B cell (primary cell): ENCODE measurements around the gene ACAD8. TPM values are rescaled to one million over a fixed set of nuclear protein-coding genes. Genes with fewer than 3 reads are reported as not detected.

Experiments used
- ATAC-seq: fragments of 200-7000 bp; cut with Tn5 transposase; one replicate; pipeline ENCODE4 v1.10.0; 2021; ENCODE audit warnings: low read depth, mild to moderate bottlenecking, moderate number of reproducible peaks, moderate library complexity
- CTCF ChIA-PET: fragments of 350-600 bp; sonication (Branson Sonifier 250); formaldehyde crosslinking; loops from one replicate; lab custom pipeline; 2021; ENCODE audit warnings: antibody characterized with exemption, inconsistent platforms; lab: Charles Lee
- POLR2A ChIA-PET: fragments of 350-600 bp; sonication (Branson Sonifier 250); formaldehyde crosslinking; loops from one replicate; lab custom pipeline; 2021; ENCODE audit warnings: antibody characterized with exemption; lab: Charles Lee
- DNase-seq: peaks from one replicate; pipeline ENCODE4 v3.0.0; 2013
- H2AFZ ChIP-seq: 2 replicates; pipeline ENCODE4 v1.6.1; 2012; ENCODE audit warnings: mild to moderate bottlenecking, low read depth, low read length; ENCODE audit not compliant: insufficient read depth, poor library complexity, severe bottlenecking
- H3K27ac ChIP-seq, 2 donors: 1 replicate in 1 of 2; 2 replicates in 1 of 2; pipeline ENCODE4 v1.5.1; 2012 to 2013; ENCODE audit warnings: low read length in 2 of 2, mild to moderate bottlenecking in 2 of 2, moderate library complexity in 1 of 2
- H3K27me3 ChIP-seq, 4 experiments: fragments of 200-600 bp in 1 of 4; sonication (generic) in 1 of 4; replicated peaks in 1 of 4; 1 replicate in 2 of 4; 2 replicates in 2 of 4; pipeline versions ENCODE4 v1.6.1 to v1.7.0; 2013 to 2016; ENCODE audit warnings: low read length in 3 of 4, mild to moderate bottlenecking in 2 of 4, mixed read lengths in 1 of 4, moderate library complexity in 1 of 4; ENCODE audit not compliant: insufficient read depth in 4 of 4, control insufficient read depth in 3 of 4; ENCODE audit errors: control extremely low read depth in 1 of 4
- H3K36me3 ChIP-seq, 2 experiments: replicated peaks in 1 of 2; 1 replicate in 1 of 2; 2 replicates in 1 of 2; pipeline versions ENCODE4 v1.6.1 to v1.7.1; 2013; ENCODE audit warnings: low read length in 1 of 2; ENCODE audit not compliant: insufficient read depth in 2 of 2, control insufficient read depth in 1 of 2; ENCODE audit errors: control extremely low read depth in 1 of 2, extremely low read depth in 1 of 2
- H3K4me1 ChIP-seq, 2 donors: fragments of 200-600 bp in 1 of 2; sonication (generic) in 1 of 2; 1 replicate in 1 of 2; 2 replicates in 1 of 2; pipeline versions ENCODE4 v1.5.1 to v1.6.1; 2013 to 2017; ENCODE audit warnings: low read length in 2 of 2; ENCODE audit not compliant: control insufficient read depth in 2 of 2, insufficient read depth in 2 of 2
- H3K4me2 ChIP-seq: replicated peaks from 2 replicates; pipeline ENCODE3; 2012; ENCODE audit warnings: mild to moderate bottlenecking, low read depth, low read length; ENCODE audit not compliant: poor library complexity, severe bottlenecking
- H3K4me3 ChIP-seq, 5 experiments: fragments of 200-600 bp in 1 of 5; sonication (generic) in 1 of 5; 1 replicate in 3 of 5; 2 replicates in 2 of 5; pipeline versions ENCODE4 v1.5.1 to v1.7.0; 2011 to 2016; ENCODE audit warnings: low read length in 4 of 5, mild to moderate bottlenecking in 4 of 5, low read depth in 2 of 5, control low read depth in 1 of 5, moderate library complexity in 1 of 5; ENCODE audit not compliant: insufficient read depth in 1 of 5; ENCODE audit errors: control extremely low read depth in 1 of 5, extremely low read depth in 1 of 5
- H3K79me2 ChIP-seq: fragments of 200-600 bp; sonication (generic); one replicate; pipeline ENCODE4 v1.6.0; 2016; ENCODE audit warnings: low read length; ENCODE audit not compliant: control insufficient read depth, insufficient read depth
- H3K9ac ChIP-seq: fragments of 200-600 bp; sonication (generic); 2 replicates; pipeline ENCODE4 v1.6.1; 2017; ENCODE audit warnings: mild to moderate bottlenecking, low read length, moderate library complexity
- H3K9me3 ChIP-seq, 3 donors: one replicate each; pipeline versions ENCODE4 v1.6.1 to v1.7.1; 2013; ENCODE audit warnings: low read length in 2 of 3; ENCODE audit not compliant: control insufficient read depth in 2 of 3, insufficient read depth in 1 of 3; ENCODE audit errors: control extremely low read depth in 1 of 3
- H4K20me1 ChIP-seq: 2 replicates; pipeline ENCODE4 v1.6.0; 2012; ENCODE audit warnings: mild to moderate bottlenecking, low read length; ENCODE audit not compliant: insufficient read depth, control insufficient read depth, poor library complexity, severe bottlenecking
- H3K27ac Mint-ChIP-seq: one replicate; pipeline ENCODE4 v1.8.0; 2021; ENCODE audit warnings: mixed read lengths
- H3K27me3 Mint-ChIP-seq: one replicate; pipeline ENCODE4 v1.8.0; 2021; ENCODE audit warnings: mixed read lengths
- H3K4me1 Mint-ChIP-seq: one replicate; pipeline ENCODE4 v1.8.0; 2021; ENCODE audit warnings: mixed read lengths
- H3K4me3 Mint-ChIP-seq: one replicate; pipeline ENCODE4 v1.8.0; 2021; ENCODE audit warnings: mixed read lengths
- H3K9me3 Mint-ChIP-seq: one replicate; pipeline ENCODE4 v1.8.0; 2022; ENCODE audit warnings: mixed read lengths; ENCODE audit not compliant: insufficient read depth
- EZH2 ChIP-seq: IDR thresholded peaks from 2 replicates; pipeline ENCODE4 v1.6.1; 2012; ENCODE audit warnings: borderline replicate concordance, low read depth, mild to moderate bottlenecking, moderate library complexity, low read length; ENCODE audit not compliant: insufficient read depth, poor library complexity, severe bottlenecking
- WGBS: methylation state at CpG from one replicate; pipeline ENCODE4 v1.1.5; 2013; ENCODE audit warnings: missing lambda C conversion rate; ENCODE audit not compliant: insufficient coverage; 5-methylcytosine and 5-hydroxymethylcytosine counted together
- intact Hi-C: fragments of 100-400 bp; cut with micrococcal nuclease; formaldehyde crosslinking; loops from one replicate; pipeline ENCODE4 v1.10.0; 2022
- polyA plus RNA-seq: library from polyadenylated mRNA; depleted of rRNA; stranded (reverse); fragments of >200 nt; gene quantifications from 2 replicates; pipeline ENCODE4 v1.2.3, GENCODE V29; 2012
- total RNA-seq, 2 donors: library from RNA; stranded (reverse); fragments of 120-200 nt in 1 of 2; gene quantifications; 1 replicate in 1 of 2; 2 replicates in 1 of 2; pipeline versions ENCODE4 v1.2.3 to v1.2.4, GENCODE V29; 2013 to 2022
- TF ChIP-seq, protein P1 (sequence below): fragments of 200-600 bp; IDR thresholded peaks from one replicate; pipeline ENCODE4 v1.8.0; 2022; ENCODE audit warnings: antibody characterized with exemption, mild to moderate bottlenecking

Gene ACAD8
- total and polyA plus RNA-seq, 2 donors (not counting 1 experiment from before 2014, with no cell fraction given) = 26.5 to 33.6 TPM

DNA sequence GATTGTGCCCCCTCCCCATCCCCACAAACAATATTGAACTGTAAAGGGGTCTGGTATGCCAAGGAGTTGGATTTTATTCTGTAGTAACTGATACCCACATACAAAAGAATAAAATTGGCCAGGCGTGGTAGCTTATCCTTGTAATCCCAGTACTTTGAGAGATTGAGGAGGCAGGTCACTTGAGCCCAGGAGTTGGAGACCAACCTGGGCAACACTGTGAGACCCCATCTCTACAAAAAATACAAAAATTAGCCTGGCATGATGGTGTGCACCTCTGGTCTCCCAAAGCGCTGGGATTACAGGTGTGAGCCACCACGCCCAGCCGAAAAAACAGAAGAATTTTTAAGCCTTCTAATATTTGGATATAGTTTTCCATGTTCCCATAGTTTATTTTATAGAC, 18.6 kb downstream of the ACAD8 start:
- no peak overlapping the region for H3K27ac ChIP-seq
- TF ChIP-seq, protein P1, sequence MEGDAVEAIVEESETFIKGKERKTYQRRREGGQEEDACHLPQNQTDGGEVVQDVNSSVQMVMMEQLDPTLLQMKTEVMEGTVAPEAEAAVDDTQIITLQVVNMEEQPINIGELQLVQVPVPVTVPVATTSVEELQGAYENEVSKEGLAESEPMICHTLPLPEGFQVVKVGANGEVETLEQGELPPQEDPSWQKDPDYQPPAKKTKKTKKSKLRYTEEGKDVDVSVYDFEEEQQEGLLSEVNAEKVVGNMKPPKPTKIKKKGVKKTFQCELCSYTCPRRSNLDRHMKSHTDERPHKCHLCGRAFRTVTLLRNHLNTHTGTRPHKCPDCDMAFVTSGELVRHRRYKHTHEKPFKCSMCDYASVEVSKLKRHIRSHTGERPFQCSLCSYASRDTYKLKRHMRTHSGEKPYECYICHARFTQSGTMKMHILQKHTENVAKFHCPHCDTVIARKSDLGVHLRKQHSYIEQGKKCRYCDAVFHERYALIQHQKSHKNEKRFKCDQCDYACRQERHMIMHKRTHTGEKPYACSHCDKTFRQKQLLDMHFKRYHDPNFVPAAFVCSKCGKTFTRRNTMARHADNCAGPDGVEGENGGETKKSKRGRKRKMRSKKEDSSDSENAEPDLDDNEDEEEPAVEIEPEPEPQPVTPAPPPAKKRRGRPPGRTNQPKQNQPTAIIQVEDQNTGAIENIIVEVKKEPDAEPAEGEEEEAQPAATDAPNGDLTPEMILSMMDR = no peak
- no peak for TF ChIP-seq EZH2
- intact Hi-C loops = no loop called here
- H3K36me3 ChIP-seq = no peaks in the 10 kb centered on the region
- peaks cover 14 to 28% of the 10 kb centered on the region in 2 donors for H3K4me1 ChIP-seq
- peaks cover 0 to 10% (median 0%) of the 10 kb centered on the region in 3 donors for H3K9me3 ChIP-seq
- ATAC-seq (no peak), DNase-seq (no peak)
- H4K20me1 ChIP-seq = no peaks in the 10 kb centered on the region
- H3K27me3 ChIP-seq = peaks cover 1 to 48% (median 40%) of the 10 kb centered on the region in 4 experiments
- no peak overlapping the region for H3K9ac ChIP-seq
- no CpG with 5 or more reads among the region's 4 CpGs for WGBS
- ChIA-PET POLR2A (no interaction called here), CTCF (interaction anchor here (1.6 kb wide), 1 partner anchor 11 kb away, joined by 3 read pairs; no protein-coding TSS in a partner anchor)
- no peak overlapping the region for H3K4me3 Mint-ChIP-seq
- H3K9me3 Mint-ChIP-seq = no peaks in the 10 kb centered on the region
- H3K4me1 Mint-ChIP-seq = peaks cover 15% of the 10 kb centered on the region
- H3K4me2 ChIP-seq = no peak overlapping the region
- no peak overlapping the region for H3K4me3 ChIP-seq
- no peak overlapping the region for H3K27ac Mint-ChIP-seq
- H3K79me2 ChIP-seq = no peaks in the 10 kb centered on the region
- peaks cover 60% of the 10 kb centered on the region for H3K27me3 Mint-ChIP-seq
- no peak overlapping the region for H2AFZ ChIP-seq

DNA sequence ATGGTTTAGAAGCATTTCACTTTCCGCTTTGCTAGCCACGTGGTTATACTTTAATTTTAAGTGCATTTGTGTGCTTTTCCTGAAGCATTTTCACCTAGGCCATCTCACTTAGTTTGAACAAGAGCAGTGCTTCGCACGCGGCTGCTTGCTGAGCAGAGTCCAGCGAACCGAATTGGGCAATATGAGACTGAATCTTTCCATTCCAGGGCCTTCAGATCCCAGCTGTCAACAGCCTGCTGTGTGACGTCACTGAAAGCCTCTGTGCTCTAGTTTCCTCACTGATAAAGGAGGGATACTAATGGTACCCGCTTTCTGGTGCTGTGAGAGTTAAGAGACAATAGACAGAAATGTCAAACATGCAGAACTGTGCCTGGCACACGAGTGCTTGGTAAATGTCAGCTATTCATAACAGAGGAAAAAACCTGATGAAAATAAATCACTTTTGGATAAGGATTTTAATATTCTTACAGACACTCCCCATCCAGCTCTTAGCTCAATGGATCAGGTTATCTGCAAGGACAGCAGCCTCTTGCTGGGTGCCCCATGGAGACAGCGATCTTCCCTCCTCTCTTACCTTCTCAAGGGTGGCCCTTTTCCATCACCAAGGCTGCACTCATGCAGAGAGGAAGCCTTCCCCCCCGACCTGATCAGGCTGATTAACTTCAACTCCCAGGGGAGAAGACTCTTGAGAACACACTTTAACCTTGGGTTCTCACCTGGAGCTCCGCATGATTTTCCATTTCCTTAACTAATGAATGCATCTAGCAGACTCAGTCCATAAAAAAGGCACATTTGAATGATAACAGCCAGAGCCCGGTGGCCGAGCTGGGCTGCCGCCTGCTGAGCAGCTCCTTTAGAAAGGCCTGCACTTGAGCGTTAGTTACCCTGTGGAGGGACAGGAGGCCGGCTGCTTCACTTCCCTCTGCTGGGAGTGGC, 19.3 kb downstream of the ACAD8 start:
- Mint-ChIP-seq H3K4me3 (no peak overlapping the region), H3K27ac (no peak overlapping the region), H3K27me3 (peaks cover 66% of the 10 kb centered on the region), H3K9me3 (no peaks in the 10 kb centered on the region), H3K4me1 (peaks cover 21% of the 10 kb centered on the region)
- POLR2A ChIA-PET = no interaction called here
- WGBS = 45% methylated on average over 14 of the region's 18 CpGs
- Histone ChIP-seq H3K36me3 (no peaks in the 10 kb centered on the region), H3K4me3 (no peak overlapping the region), H2AFZ (no peak overlapping the region), H3K4me1 (peaks cover 21 to 35% of the 10 kb centered on the region in 2 donors), H3K27ac (no peak overlapping the region), H3K9ac (no peak overlapping the region), H3K4me2 (no peak overlapping the region), H3K9me3 (peaks cover 0 to 17% (median 0%) of the 10 kb centered on the region in 3 donors), H4K20me1 (no peaks in the 10 kb centered on the region), H3K27me3 (peaks cover 1 to 55% (median 46%) of the 10 kb centered on the region in 4 experiments), H3K79me2 (no peaks in the 10 kb centered on the region)
- CTCF ChIA-PET = interaction anchor here (2.3 kb wide), 1 partner anchor 10 kb away, joined by 10 read pairs; no protein-coding TSS in a partner anchor
- no peak for ATAC-seq
- intact Hi-C loops = no loop called here
- DNase-seq = no peak
- TF ChIP-seq EZH2 = no peak
- TF ChIP-seq, protein P1 = no peak
